Right lobe of liver (tissue), 4 donors: ENCODE results near the gene TRIML1.

ENCODE experiments used
- CTCF ChIP-seq, 4 donors: fragments of 200-600 bp in 3 of 4; fragments of 450-650 bp in 1 of 4; IDR thresholded peaks; one replicate each; pipeline versions ENCODE4 v1.5.1 to v1.8.0; 2016 to 2022; ENCODE audit warnings: antibody characterized with exemption in 4 of 4, mild to moderate bottlenecking in 2 of 4
- POLR2A ChIP-seq: fragments of 450-650 bp; IDR thresholded peaks from one replicate; pipeline ENCODE4 v1.6.1; 2017; ENCODE audit warnings: antibody characterized with exemption, mild to moderate bottlenecking
- donor health status: DM: no; HTN: no; CAD: no.
- donor health status: DM: no; HTN: no; CAD: no.
- donor health status: DM: no; HTN: yes; CAD: no.

GRCh38 chr4:188147776-188148175 is 8.5 kb downstream of the TRIML1 start:
- no peak for TF ChIP-seq CTCF (IDR thresholded peaks at IDR 0.05)
- TF ChIP-seq POLR2A: no peak
